WTC11 (cell line): Measurements from ENCODE around the gene MECR. TPM values are rescaled to one million over a fixed set of nuclear protein-coding genes. Genes with fewer than 3 reads are reported as not detected.

Experiments used
- ATAC-seq: fragments of 200-7000 bp; cut with Tn5 transposase; 2 replicates; pipeline ENCODE4 v1.10.0; 2021; ENCODE audit warnings: mild to moderate bottlenecking, moderate library complexity
- CTCF ChIA-PET: fragments of 300-600 bp; sonication (Branson Sonifier 250); formaldehyde crosslinking; loops from one replicate; lab custom pipeline; 2021; ENCODE audit warnings: antibody characterized with exemption; lab: Charles Lee
- POLR2A ChIA-PET: fragments of 350-600 bp; sonication (Branson Sonifier 250); formaldehyde crosslinking; loops from one replicate; lab custom pipeline; 2021; ENCODE audit warnings: antibody characterized with exemption; lab: Charles Lee
- DNase-seq: peaks from one replicate; pipeline ENCODE4 v3.0.0; 2021; ENCODE audit warnings: low spot score
- H3K27ac Mint-ChIP-seq: 2 replicates; pipeline ENCODE4 v1.8.0; 2021; ENCODE audit warnings: mixed read lengths
- H3K27me3 Mint-ChIP-seq: 2 replicates; pipeline ENCODE4 v1.8.0; 2021; ENCODE audit warnings: low read depth, mild to moderate bottlenecking, moderate library complexity, mixed read lengths
- H3K36me3 Mint-ChIP-seq: 2 replicates; pipeline ENCODE4 v1.8.0; 2021; ENCODE audit warnings: mixed read lengths
- H3K4me1 Mint-ChIP-seq: 2 replicates; pipeline ENCODE4 v1.8.0; 2022; ENCODE audit warnings: mixed read lengths
- H3K4me3 Mint-ChIP-seq: 2 replicates; pipeline ENCODE4 v1.8.0; 2021; ENCODE audit warnings: mild to moderate bottlenecking, moderate library complexity, mixed read lengths
- H3K9me3 Mint-ChIP-seq: 2 replicates; pipeline ENCODE4 v1.8.0; 2021; ENCODE audit warnings: mixed read lengths
- CREB1 ChIP-seq: sonication (generic); formaldehyde crosslinking; IDR thresholded peaks from 2 replicates; pipeline ENCODE4 v1.8.0; 2023; ENCODE audit warnings: mild to moderate bottlenecking, missing genetic modification reagents
- E2F5 ChIP-seq: sonication (generic); formaldehyde crosslinking; IDR thresholded peaks from 2 replicates; pipeline ENCODE4 v1.8.1; 2022; ENCODE audit warnings: mild to moderate bottlenecking, moderate library complexity, missing genetic modification reagents
- ESRRA ChIP-seq: sonication (generic); formaldehyde crosslinking; IDR thresholded peaks from 2 replicates; pipeline ENCODE4 v1.8.1; 2022; ENCODE audit warnings: mild to moderate bottlenecking, missing genetic modification reagents, borderline replicate concordance
- FOXK1 ChIP-seq: sonication (generic); formaldehyde crosslinking; IDR thresholded peaks from 2 replicates; pipeline ENCODE4 v1.8.0; 2022; ENCODE audit warnings: mild to moderate bottlenecking, moderate library complexity, missing genetic modification reagents
- GTF2I ChIP-seq: fragments of 250-450 bp; sonication (Bioruptor Pico); conservative IDR thresholded peaks from 2 replicates; pipeline ENCODE4 v1.4.0; 2021; ENCODE audit warnings: mild to moderate bottlenecking
- NFE2L1 ChIP-seq: sonication (generic); formaldehyde crosslinking; IDR thresholded peaks from 2 replicates; pipeline ENCODE4 v1.8.1; 2023; ENCODE audit warnings: missing genetic modification reagents
- ZNF512 ChIP-seq: sonication (generic); formaldehyde crosslinking; IDR thresholded peaks from 2 replicates; pipeline ENCODE4 v1.8.1; 2022; ENCODE audit warnings: missing genetic modification reagents, borderline replicate concordance
- total RNA-seq: library from RNA; stranded (reverse); gene quantifications from 3 replicates; pipeline ENCODE4 v1.2.3, GENCODE V29; 2021
- TF ChIP-seq, protein P1 (sequence below): sonication (generic); formaldehyde crosslinking; IDR thresholded peaks from 2 replicates; pipeline ENCODE4 v1.8.1; 2023; ENCODE audit warnings: mild to moderate bottlenecking, missing genetic modification reagents
- TF ChIP-seq, protein P2 (sequence below): fragments of 250-450 bp; sonication (Bioruptor Pico); IDR thresholded peaks from 2 replicates; pipeline ENCODE4 v1.8.0; 2021; ENCODE audit warnings: mild to moderate bottlenecking
- TF ChIP-seq, protein P3 (sequence below): sonication (generic); formaldehyde crosslinking; IDR thresholded peaks from 2 replicates; pipeline ENCODE4 v1.8.0; 2022; ENCODE audit warnings: mild to moderate bottlenecking, missing genetic modification reagents
- TF ChIP-seq, protein P4 (sequence below): sonication (generic); formaldehyde crosslinking; conservative IDR thresholded peaks from 2 replicates; pipeline ENCODE4 v1.8.1; 2023; ENCODE audit warnings: mild to moderate bottlenecking, low read depth, missing genetic modification reagents, moderate library complexity

MECR gene
- total RNA-seq, 1 experiment from 2014 or later: 37.6 TPM

DNA sequence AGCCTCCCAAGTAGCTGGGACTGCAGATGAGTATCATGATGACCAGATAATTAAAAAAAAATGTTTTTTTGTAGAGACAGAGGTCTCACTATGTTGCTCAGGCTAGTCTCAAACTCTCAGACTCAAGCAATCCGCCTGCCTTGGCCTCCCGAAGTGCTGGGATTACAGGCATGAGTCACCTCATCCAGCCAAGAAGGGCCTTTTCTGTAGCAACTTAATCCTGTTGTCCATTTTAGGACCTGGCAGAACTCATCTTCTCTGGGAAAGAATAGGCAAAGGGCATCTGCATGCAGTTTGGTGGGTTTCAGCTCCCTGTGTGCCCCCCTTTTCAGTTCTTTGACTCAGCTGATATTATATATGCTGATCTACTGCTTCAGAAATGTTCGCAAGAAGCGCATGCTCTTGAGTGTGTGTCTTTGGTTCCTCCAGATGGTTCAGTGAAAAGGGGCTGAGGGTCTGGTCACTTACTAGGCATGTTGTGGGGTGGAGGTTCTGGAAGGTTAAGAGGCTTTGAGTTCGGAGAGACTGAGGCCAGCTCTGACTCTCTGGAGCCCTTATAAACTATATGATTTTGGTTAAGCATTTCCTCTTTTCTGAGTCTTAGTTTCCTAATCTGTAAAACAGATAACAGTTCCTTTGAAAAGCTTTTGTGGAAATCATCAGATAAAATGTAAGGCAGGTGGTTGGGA, 29.7 kb downstream of the MECR start (continued):
- TF ChIP-seq E2F5 (no peak), GTF2I (CRISPR knock-in tag) (no peak), NFE2L1 (CRISPR knock-in tag) (no peak), CREB1 (CRISPR knock-in tag) (no peak)
- TF ChIP-seq, protein P1, sequence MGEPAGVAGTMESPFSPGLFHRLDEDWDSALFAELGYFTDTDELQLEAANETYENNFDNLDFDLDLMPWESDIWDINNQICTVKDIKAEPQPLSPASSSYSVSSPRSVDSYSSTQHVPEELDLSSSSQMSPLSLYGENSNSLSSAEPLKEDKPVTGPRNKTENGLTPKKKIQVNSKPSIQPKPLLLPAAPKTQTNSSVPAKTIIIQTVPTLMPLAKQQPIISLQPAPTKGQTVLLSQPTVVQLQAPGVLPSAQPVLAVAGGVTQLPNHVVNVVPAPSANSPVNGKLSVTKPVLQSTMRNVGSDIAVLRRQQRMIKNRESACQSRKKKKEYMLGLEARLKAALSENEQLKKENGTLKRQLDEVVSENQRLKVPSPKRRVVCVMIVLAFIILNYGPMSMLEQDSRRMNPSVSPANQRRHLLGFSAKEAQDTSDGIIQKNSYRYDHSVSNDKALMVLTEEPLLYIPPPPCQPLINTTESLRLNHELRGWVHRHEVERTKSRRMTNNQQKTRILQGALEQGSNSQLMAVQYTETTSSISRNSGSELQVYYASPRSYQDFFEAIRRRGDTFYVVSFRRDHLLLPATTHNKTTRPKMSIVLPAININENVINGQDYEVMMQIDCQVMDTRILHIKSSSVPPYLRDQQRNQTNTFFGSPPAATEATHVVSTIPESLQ: no peak
- TF ChIP-seq, protein P2, sequence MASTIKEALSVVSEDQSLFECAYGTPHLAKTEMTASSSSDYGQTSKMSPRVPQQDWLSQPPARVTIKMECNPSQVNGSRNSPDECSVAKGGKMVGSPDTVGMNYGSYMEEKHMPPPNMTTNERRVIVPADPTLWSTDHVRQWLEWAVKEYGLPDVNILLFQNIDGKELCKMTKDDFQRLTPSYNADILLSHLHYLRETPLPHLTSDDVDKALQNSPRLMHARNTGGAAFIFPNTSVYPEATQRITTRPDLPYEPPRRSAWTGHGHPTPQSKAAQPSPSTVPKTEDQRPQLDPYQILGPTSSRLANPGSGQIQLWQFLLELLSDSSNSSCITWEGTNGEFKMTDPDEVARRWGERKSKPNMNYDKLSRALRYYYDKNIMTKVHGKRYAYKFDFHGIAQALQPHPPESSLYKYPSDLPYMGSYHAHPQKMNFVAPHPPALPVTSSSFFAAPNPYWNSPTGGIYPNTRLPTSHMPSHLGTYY: no peak
- TF ChIP-seq, protein P3, sequence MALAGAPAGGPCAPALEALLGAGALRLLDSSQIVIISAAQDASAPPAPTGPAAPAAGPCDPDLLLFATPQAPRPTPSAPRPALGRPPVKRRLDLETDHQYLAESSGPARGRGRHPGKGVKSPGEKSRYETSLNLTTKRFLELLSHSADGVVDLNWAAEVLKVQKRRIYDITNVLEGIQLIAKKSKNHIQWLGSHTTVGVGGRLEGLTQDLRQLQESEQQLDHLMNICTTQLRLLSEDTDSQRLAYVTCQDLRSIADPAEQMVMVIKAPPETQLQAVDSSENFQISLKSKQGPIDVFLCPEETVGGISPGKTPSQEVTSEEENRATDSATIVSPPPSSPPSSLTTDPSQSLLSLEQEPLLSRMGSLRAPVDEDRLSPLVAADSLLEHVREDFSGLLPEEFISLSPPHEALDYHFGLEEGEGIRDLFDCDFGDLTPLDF (CRISPR knock-in tag): no peak

GRCh38 chr1:29197993-29198392, 32.7 kb downstream of the MECR start:
- Mint-ChIP-seq H3K36me3 (peaks cover 52% of the 10 kb centered on the region), H3K9me3 (no peaks in the 10 kb centered on the region), H3K4me1 (peaks cover 8% of the 10 kb centered on the region), H3K4me3 (no peak overlapping the region), H3K27ac (no peak overlapping the region), H3K27me3 (no peaks in the 10 kb centered on the region)
- no peak for DNase-seq
- POLR2A ChIA-PET: interaction anchor here (0.6 to 2.2 kb wide), 5 partner anchors 11 to 316 kb away, joined by 3 to 10 read pairs (median 4); partner anchors contain the start of gene SRSF4
- CTCF ChIA-PET: interaction anchor here (0.5 to 4.9 kb wide), 45 partner anchors 8 to 462 kb away, joined by 3 to 57 read pairs (median 4); partner anchors contain the start of genes MECR, SRSF4 and TMEM200B
- TF ChIP-seq ESRRA (no peak), FOXK1 (CRISPR knock-in tag) (no peak), ZNF512 (no peak)
- TF ChIP-seq, protein P4, sequence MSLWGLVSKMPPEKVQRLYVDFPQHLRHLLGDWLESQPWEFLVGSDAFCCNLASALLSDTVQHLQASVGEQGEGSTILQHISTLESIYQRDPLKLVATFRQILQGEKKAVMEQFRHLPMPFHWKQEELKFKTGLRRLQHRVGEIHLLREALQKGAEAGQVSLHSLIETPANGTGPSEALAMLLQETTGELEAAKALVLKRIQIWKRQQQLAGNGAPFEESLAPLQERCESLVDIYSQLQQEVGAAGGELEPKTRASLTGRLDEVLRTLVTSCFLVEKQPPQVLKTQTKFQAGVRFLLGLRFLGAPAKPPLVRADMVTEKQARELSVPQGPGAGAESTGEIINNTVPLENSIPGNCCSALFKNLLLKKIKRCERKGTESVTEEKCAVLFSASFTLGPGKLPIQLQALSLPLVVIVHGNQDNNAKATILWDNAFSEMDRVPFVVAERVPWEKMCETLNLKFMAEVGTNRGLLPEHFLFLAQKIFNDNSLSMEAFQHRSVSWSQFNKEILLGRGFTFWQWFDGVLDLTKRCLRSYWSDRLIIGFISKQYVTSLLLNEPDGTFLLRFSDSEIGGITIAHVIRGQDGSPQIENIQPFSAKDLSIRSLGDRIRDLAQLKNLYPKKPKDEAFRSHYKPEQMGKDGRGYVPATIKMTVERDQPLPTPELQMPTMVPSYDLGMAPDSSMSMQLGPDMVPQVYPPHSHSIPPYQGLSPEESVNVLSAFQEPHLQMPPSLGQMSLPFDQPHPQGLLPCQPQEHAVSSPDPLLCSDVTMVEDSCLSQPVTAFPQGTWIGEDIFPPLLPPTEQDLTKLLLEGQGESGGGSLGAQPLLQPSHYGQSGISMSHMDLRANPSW (CRISPR knock-in tag): no peak
- no peak for ATAC-seq

- no peak overlapping the region for H3K4me3 Mint-ChIP-seq
- no peaks in the 10 kb centered on the region for H3K9me3 Mint-ChIP-seq
- peaks cover 53% of the 10 kb centered on the region for H3K36me3 Mint-ChIP-seq
- POLR2A ChIA-PET: interaction anchor here (0.6 to 2.2 kb wide), 5 partner anchors 10 to 316 kb away, joined by 3 to 10 read pairs (median 4); partner anchors contain the start of gene SRSF4
- TF ChIP-seq, protein P2: no peak
- CTCF ChIA-PET: interaction anchor here (0.5 to 4.9 kb wide), 45 partner anchors 9 to 461 kb away, joined by 3 to 57 read pairs (median 4); partner anchors contain the start of genes MECR, SRSF4 and TMEM200B
- no peaks in the 10 kb centered on the region for H3K27me3 Mint-ChIP-seq
- DNase-seq (peak; percentile 27), ATAC-seq (peak; percentile 96)
- H3K4me1 Mint-ChIP-seq: peaks cover 6% of the 10 kb centered on the region
- no peak overlapping the region for H3K27ac Mint-ChIP-seq
These were observed 33.2 kb downstream of the MECR start for GRCh38 chr1:29197590-29197924.
